SK-N-SH (cell line): ENCODE results near the gene PURA. TPM values are rescaled to one million over a fixed set of nuclear protein-coding genes. Genes with fewer than 3 reads are reported as not detected.

Experiments
- CTCF ChIA-PET: fragments of 300-600, 350-600 bp; formaldehyde crosslinking; extraction: SDS; loops from one replicate; lab custom pipeline; 2021; lab: Yijun Ruan, JAX
- POLR2A ChIA-PET: fragments of 350-600 bp; sonication (Branson Sonifier 250); formaldehyde crosslinking; extraction: SDS; loops from one replicate; lab custom pipeline; 2020; ENCODE audit warnings: antibody characterized with exemption, inconsistent platforms; lab: Yijun Ruan, JAX
- DNase-seq: peaks from one replicate; pipeline ENCODE4 v3.0.0; 2012
- H2AFZ ChIP-seq: fragments of 200-600 bp; sonication (generic); 2 replicates; pipeline ENCODE4 v1.8.1; 2016; ENCODE audit warnings: antibody characterized with exemption, mild to moderate bottlenecking, low read depth
- H3F3A ChIP-seq: fragments of 200-600 bp; sonication (generic); replicated peaks from 2 replicates; pipeline ENCODE3; 2016; ENCODE audit warnings: antibody characterized with exemption, mild to moderate bottlenecking; ENCODE audit not compliant: insufficient read depth
- H3K27ac ChIP-seq, 2 experiments: fragments of 200-500 bp in 1 of 2; fragments of 200-600 bp in 1 of 2; sonication (Bioruptor generic) in 1 of 2; sonication (generic), shearing (Covaris generic) in 1 of 2; 2 replicates each; pipeline versions ENCODE4 v1.5.1 to v1.6.1; 2014 to 2016; ENCODE audit warnings: low read depth in 2 of 2, inconsistent platforms in 1 of 2, low read length in 1 of 2, mild to moderate bottlenecking in 1 of 2, mixed read lengths in 1 of 2
- H3K27me3 ChIP-seq: fragments of 200-600 bp; sonication (generic), shearing (Covaris generic); 2 replicates; pipeline ENCODE4 v1.6.1; 2016; ENCODE audit warnings: mixed run types; ENCODE audit not compliant: insufficient read depth
- H3K36me3 ChIP-seq, 2 experiments: fragments of 200-500 bp in 1 of 2; fragments of 200-600 bp in 1 of 2; sonication (Bioruptor generic) in 1 of 2; sonication (generic) in 1 of 2; replicated peaks in 1 of 2; 2 replicates each; pipeline versions ENCODE3 to v1.5.1; 2014 to 2016; ENCODE audit warnings: low read length in 1 of 2, mild to moderate bottlenecking in 1 of 2; ENCODE audit not compliant: insufficient read depth in 2 of 2, control insufficient read depth in 1 of 2
- H3K4me1 ChIP-seq, 2 experiments: fragments of 200-500 bp in 1 of 2; fragments of 200-600 bp in 1 of 2; sonication (Bioruptor generic) in 1 of 2; sonication (generic), shearing (Covaris generic) in 1 of 2; 2 replicates each; pipeline versions ENCODE4 v1.5.1 to v1.6.1; 2014 to 2016; ENCODE audit warnings: low read depth in 1 of 2, low read length in 1 of 2, mixed run types in 1 of 2; ENCODE audit not compliant: insufficient read depth in 2 of 2, control insufficient read depth in 1 of 2
- H3K4me2 ChIP-seq: fragments of 200-600 bp; sonication (generic), shearing (Covaris generic); 2 replicates; pipeline ENCODE4 v1.6.1; 2017; ENCODE audit warnings: mixed run types
- H3K4me3 ChIP-seq, 2 experiments: fragments of 200-500 bp in 1 of 2; fragments of 200-600 bp in 1 of 2; sonication (Bioruptor generic) in 1 of 2; sonication (generic), shearing (Covaris generic) in 1 of 2; 2 replicates each; pipeline versions ENCODE4 v1.5.1 to v1.8.1; 2014 to 2016; ENCODE audit warnings: low read depth in 2 of 2, inconsistent platforms in 1 of 2, low read length in 1 of 2, mild to moderate bottlenecking in 1 of 2, mixed read lengths in 1 of 2, moderate library complexity in 1 of 2
- H3K79me2 ChIP-seq: fragments of 200-600 bp; sonication (generic); 2 replicates; pipeline ENCODE4 v1.8.1; 2017; ENCODE audit warnings: mild to moderate bottlenecking; ENCODE audit not compliant: insufficient read depth
- H3K9ac ChIP-seq: fragments of 200-600 bp; sonication (generic); 2 replicates; pipeline ENCODE4 v1.6.1; 2017; ENCODE audit warnings: mixed run types
- H3K9me2 ChIP-seq: fragments of 200-600 bp; sonication (generic); 2 replicates; pipeline ENCODE4 v1.6.1; 2017; ENCODE audit warnings: mixed run types
- H3K9me3 ChIP-seq: fragments of 200-600 bp; sonication (generic); 2 replicates; pipeline ENCODE4 v1.6.1; 2017; ENCODE audit warnings: mixed run types, mild to moderate bottlenecking, moderate library complexity
- H4K20me1 ChIP-seq: fragments of 200-600 bp; sonication (generic); 2 replicates; pipeline ENCODE4 v1.6.1; 2017; ENCODE audit warnings: mild to moderate bottlenecking, mixed run types; ENCODE audit not compliant: insufficient read depth
- ELF1 ChIP-seq: IDR thresholded peaks from 2 replicates; pipeline ENCODE4 v1.4.0; 2012
- EP300 ChIP-seq, 2 experiments: IDR thresholded peaks; 2 replicates each; pipeline versions ENCODE4 v1.4.0 to v1.6.1; 2012; ENCODE audit warnings: borderline replicate concordance in 1 of 2, low read depth in 1 of 2, low read length in 1 of 2
- FOSL2 ChIP-seq: IDR thresholded peaks from 2 replicates; pipeline ENCODE4 v1.4.0; 2012; ENCODE audit warnings: low read depth, mild to moderate bottlenecking, moderate library complexity, borderline replicate concordance
- GABPA ChIP-seq: IDR thresholded peaks from 2 replicates; pipeline ENCODE4 v1.4.0; 2012; ENCODE audit warnings: low read depth, mild to moderate bottlenecking
- GATA2 ChIP-seq: sonication (generic); formaldehyde crosslinking; IDR thresholded peaks from 2 replicates; pipeline ENCODE4 v1.5.0; 2020; ENCODE audit warnings: mild to moderate bottlenecking, missing genetic modification reagents
- JUND ChIP-seq: IDR thresholded peaks from 2 replicates; pipeline ENCODE4 v1.4.0; 2012
- MXI1 ChIP-seq: IDR thresholded peaks from 2 replicates; pipeline ENCODE4 v1.6.1; 2012; ENCODE audit warnings: mild to moderate bottlenecking, low read depth, low read length, improper control_type of control experiment
- PBX3 ChIP-seq: IDR thresholded peaks from 2 replicates; pipeline ENCODE4; 2012
- POLR2AphosphoS5 ChIP-seq: IDR thresholded peaks from 2 replicates; pipeline ENCODE4 v1.6.1; 2012; ENCODE audit warnings: low read depth, low read length
- RAD21 ChIP-seq: IDR thresholded peaks from 2 replicates; pipeline ENCODE4 v1.6.1; 2012; ENCODE audit warnings: mild to moderate bottlenecking, low read length
- RCOR1 ChIP-seq: fragments of 150-350 bp; IDR thresholded peaks from 2 replicates; pipeline ENCODE4 v1.6.1; 2017; ENCODE audit warnings: antibody characterized with exemption, low read length
- RXRA ChIP-seq: IDR thresholded peaks from 2 replicates; pipeline ENCODE4 v1.4.0; 2012; ENCODE audit warnings: low read depth, mild to moderate bottlenecking, borderline replicate concordance
- SIN3A ChIP-seq: IDR thresholded peaks from 2 replicates; pipeline ENCODE4 v1.6.1; 2012; ENCODE audit warnings: low read depth, mild to moderate bottlenecking, low read length, moderate library complexity, borderline replicate concordance
- USF2 ChIP-seq: fragments of 150-350 bp; IDR thresholded peaks from 2 replicates; pipeline ENCODE4 v1.6.1; 2017; ENCODE audit warnings: antibody characterized with exemption, low read length, low read depth, borderline replicate concordance
- WGBS: methylation state at CpG from one replicate; pipeline ENCODE4 v1.1.6; 2017; ENCODE audit warnings: low lambda C conversion rate; 5-methylcytosine and 5-hydroxymethylcytosine counted together
- polyA plus RNA-seq, 3 experiments: library from polyadenylated mRNA; depleted of rRNA; stranded (reverse); fragments of >200 nt; gene quantifications; 2 replicates each; pipeline ENCODE4 v1.2.3, GENCODE V29; 2012
- TF ChIP-seq, protein P1 (sequence below): IDR thresholded peaks from 2 replicates; pipeline ENCODE4 v1.4.0; 2012; ENCODE audit warnings: low read depth, borderline replicate concordance

Gene PURA
- polyA plus RNA-seq, 1 of the 3 experiments (the other 2 are of a cell fraction) = 2.4 TPM

DNA sequence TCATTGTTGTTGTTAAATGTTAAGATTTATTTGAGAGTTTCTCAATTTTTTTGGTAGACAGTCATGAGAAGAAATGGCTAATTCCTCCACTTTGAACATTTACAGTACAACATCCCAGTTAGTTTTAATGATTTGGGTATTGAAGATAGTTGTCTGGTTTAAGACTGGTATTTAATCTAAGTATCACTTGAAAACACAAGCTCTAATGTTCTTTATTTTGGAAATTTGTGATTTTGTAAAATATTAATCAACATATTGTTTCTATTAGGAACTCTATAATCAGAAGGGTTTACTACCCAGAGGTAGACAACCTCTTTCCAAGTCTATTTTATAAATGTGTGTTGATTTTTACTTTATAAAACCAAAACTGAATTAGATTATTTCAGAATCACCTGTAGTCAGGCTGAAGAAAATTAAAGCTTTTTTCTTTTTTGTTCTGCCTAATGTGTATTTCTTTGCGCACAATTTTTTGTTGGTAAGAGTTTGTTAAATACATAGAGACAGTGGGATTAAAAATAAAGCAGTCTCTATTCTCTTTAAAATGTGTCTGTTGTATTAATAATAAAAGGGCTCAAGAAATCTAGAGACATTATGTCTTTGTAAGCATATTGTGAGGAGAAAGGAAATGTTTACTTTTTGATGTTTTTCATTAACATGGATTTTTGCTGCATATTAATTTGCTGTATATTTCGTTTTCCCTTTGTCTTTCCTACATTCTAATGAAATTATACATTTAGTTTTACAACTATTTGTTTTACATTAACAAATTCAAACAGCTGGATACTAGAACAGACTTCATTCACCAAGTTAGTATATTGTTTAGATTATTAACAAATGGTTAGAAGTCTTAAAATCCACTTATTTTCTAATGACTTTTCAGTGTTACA, 3.9 kb upstream of the PURA start:
- H3K9me2 ChIP-seq = no peaks in the 10 kb centered on the region
- TF ChIP-seq MXI1 = no peak
- TF ChIP-seq ELF1 = no peak
- TF ChIP-seq POLR2AphosphoS5 = no peak
- 0 out of 2 replicates have a peak, but pooled peaks have one; percentile 11 for TF ChIP-seq PBX3
- H3K9me3 ChIP-seq = no peaks in the 10 kb centered on the region
- H4K20me1 ChIP-seq = peaks cover 10% of the 10 kb centered on the region
- peaks cover 0 to 4% of the 10 kb centered on the region in 2 experiments for H3K36me3 ChIP-seq
- H3K27ac ChIP-seq = peak overlapping the region in 1 of 2 experiments; percentile 77; a peak in 2 of 4 replicates
- peaks cover 62% of the 10 kb centered on the region for H3K79me2 ChIP-seq
- H2AFZ ChIP-seq = no peak overlapping the region
- H3K4me2 ChIP-seq = peak overlapping the region; percentile 97
- peak overlapping the region; percentile 73; the same call in 1 of the 2 replicates for H3K9ac ChIP-seq
- H3K4me3 ChIP-seq = peak overlapping the region in 1 of 2 experiments; percentile 78; a peak in 2 of 4 replicates
- peaks cover 44% of the 10 kb centered on the region for H3F3A ChIP-seq
- peaks cover 7 to 33% of the 10 kb centered on the region in 2 experiments; a peak in 3 of 4 replicates for H3K4me1 ChIP-seq
- WGBS = 86% methylated on average over 2 of the region's 2 CpGs
- ChIA-PET POLR2A (no interaction called here), CTCF (interaction anchor here (0.8 to 2.7 kb wide), 8 partner anchors 10 to 141 kb away, joined by 3 to 13 read pairs (median 4); partner anchors contain the start of gene NRG2)
- no peaks in the 10 kb centered on the region for H3K27me3 ChIP-seq
- no peak for DNase-seq

GRCh38 chr5:140110646-140110957, 3.3 kb upstream of the PURA start:
- no peak overlapping the region for H2AFZ ChIP-seq
- H3K9ac ChIP-seq = no peak overlapping the region; the same call in 1 of the 2 replicates
- H3K36me3 ChIP-seq = peaks cover 1 to 10% of the 10 kb centered on the region in 2 experiments
- WGBS = 85% methylated on average over 1 of the region's 1 CpG
- TF ChIP-seq FOSL2 (no peak), JUND (no peak), POLR2AphosphoS5 (no peak), GATA2 (CRISPR knock-in tag) (no peak), USF2 (no peak), RCOR1 (no peak), RAD21 (no peak), PBX3 (no peak), SIN3A (no peak), EP300 (IDR thresholded peaks at IDR 0.05; ENCODE audit: borderline replicate concordance in 1 of 2, low read depth in 1 of 2, low read length in 1 of 2) (no peak), GABPA (no peak), MXI1 (no peak), RXRA (no peak)
- TF ChIP-seq, protein P1, sequence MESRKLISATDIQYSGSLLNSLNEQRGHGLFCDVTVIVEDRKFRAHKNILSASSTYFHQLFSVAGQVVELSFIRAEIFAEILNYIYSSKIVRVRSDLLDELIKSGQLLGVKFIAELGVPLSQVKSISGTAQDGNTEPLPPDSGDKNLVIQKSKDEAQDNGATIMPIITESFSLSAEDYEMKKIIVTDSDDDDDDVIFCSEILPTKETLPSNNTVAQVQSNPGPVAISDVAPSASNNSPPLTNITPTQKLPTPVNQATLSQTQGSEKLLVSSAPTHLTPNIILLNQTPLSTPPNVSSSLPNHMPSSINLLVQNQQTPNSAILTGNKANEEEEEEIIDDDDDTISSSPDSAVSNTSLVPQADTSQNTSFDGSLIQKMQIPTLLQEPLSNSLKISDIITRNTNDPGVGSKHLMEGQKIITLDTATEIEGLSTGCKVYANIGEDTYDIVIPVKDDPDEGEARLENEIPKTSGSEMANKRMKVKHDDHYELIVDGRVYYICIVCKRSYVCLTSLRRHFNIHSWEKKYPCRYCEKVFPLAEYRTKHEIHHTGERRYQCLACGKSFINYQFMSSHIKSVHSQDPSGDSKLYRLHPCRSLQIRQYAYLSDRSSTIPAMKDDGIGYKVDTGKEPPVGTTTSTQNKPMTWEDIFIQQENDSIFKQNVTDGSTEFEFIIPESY = no peak
- peaks cover 46% of the 10 kb centered on the region for H3F3A ChIP-seq
- no peaks in the 10 kb centered on the region for H3K27me3 ChIP-seq
- no peak overlapping the region; the same call in 1 of the 2 replicates for H3K4me2 ChIP-seq
- peaks cover 12 to 36% of the 10 kb centered on the region in 2 experiments; a peak in 3 of 4 replicates for H3K4me1 ChIP-seq
- POLR2A ChIA-PET = no interaction called here
- no peak for DNase-seq
- peaks cover 68% of the 10 kb centered on the region for H3K79me2 ChIP-seq
- peak overlapping the region in 1 of 2 experiments; percentile 77; a peak in 2 of 4 replicates for H3K27ac ChIP-seq
- H3K9me2 ChIP-seq = no peaks in the 10 kb centered on the region
- H3K4me3 ChIP-seq = no peak overlapping the region
- CTCF ChIA-PET = interaction anchor here (1.3 kb wide), 1 partner anchor 67 kb away, joined by 3 read pairs; the partner anchor contains the start of gene NRG2
- no peaks in the 10 kb centered on the region for H3K9me3 ChIP-seq
- H4K20me1 ChIP-seq = peaks cover 16% of the 10 kb centered on the region
